GM19468 (cell line): ENCODE measurements around the gene EMP3.
"Not testable (repeated sequence)": the region's sequence is repeated elsewhere in the genome, so short reads cannot be mapped to it uniquely, and the experiment has no call there.

Experiments used
- ATAC-seq: cut with Tn5 transposase; IDR thresholded peaks from one replicate; pipeline ENCODE4 v1.9.1; 2021; ENCODE audit warnings: mild to moderate bottlenecking, moderate library complexity, moderate number of reproducible peaks; ENCODE audit not compliant: unreplicated experiment; ENCODE audit errors: extremely low read depth

EMP3 gene

GRCh38 chr19:48370955-48371354, 45.6 kb downstream of the EMP3 start:
- no peak for ATAC-seq

DNA sequence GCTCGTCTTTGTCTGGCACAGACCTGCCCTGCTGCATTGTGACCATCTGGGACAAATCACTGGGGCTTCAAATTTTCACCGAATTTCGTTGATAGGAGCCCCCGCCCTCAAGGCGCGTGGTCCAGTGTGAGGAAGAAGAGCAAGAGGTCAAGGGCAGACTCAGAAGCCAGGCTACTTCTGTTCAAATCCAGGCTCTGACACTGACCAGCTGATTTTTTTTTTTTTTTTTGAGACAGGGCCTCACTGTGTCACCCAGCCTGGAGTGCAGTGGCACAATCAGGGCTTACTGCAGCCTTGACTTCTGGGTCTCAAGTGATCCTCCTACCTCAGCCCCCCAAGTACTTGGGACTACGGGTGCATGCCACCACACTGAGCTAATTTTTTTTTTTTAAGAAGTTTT, 46.0 kb downstream of the EMP3 start:
- no peak for ATAC-seq

DNA sequence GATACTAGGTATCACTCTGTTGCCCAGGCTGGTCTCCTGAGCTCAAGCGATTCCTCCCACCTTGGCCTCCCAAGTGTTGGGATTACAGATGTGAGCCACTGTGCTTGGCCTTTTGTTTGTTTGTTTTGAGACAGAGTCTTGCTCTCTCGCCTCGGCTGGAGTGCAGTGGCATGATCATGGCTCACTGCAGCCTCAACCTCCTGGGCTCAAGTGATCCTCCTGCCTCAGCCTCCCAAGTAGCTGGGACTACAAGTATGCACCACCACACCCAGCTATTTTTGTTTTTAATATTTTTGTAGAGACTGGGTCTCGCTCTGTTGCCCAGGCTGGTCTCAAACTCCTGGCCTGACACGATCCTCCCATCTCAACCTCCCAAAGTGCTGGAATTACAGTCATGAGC, 46.4 kb downstream of the EMP3 start:
- ATAC-seq = not testable (repeated sequence)

DNA sequence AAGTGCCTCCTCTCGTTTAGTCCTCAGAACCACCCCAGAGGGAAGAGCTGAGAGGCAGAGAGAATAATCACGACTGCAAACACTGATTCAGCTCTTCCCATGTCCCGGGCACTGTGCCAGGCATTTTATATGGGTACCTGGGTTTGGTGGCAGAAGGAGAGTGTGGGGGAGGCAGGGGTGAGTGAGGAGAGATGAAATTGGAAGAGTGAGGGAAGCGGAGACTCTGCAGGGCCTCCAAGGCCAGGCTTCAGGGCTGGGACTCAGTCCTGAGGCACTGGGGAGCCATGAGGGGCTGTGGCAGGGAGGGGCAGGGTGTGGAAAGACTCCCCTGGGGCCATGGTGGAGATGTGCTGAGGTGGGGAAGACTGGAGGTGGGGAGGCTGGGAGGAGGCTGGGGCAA, 47.6 kb downstream of the EMP3 start:
- no peak for ATAC-seq

DNA sequence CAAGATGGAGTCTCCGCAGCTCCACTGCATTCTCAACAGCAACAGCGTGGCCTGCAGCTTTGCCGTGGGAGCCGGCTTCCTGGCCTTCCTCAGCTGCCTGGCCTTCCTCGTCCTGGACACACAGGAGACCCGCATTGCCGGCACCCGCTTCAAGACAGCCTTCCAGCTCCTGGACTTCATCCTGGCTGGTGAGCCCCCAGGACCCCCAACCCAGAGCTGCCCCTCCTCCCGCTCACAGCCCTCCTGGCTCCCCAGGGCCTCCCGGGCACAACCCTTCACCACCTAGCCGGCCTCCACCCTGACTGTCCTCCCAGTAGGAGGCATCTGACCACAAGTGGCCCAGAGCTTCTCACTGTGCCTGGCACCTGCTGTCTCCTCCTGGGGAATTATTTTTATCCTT, 48.2 kb downstream of the EMP3 start:
- no peak for ATAC-seq

- no peak for ATAC-seq
Observed at GRCh38 chr19:48378194-48378570, 52.8 kb downstream of the EMP3 start.

- ATAC-seq = no peak
Observed at GRCh38 chr19:48379058-48379457, 53.7 kb downstream of the EMP3 start.
